IMR-90 (cell line): Measurements from ENCODE around the gene ALK.

ENCODE experiments used
- FOS ChIP-seq: fragments of 150-350 bp; IDR thresholded peaks from 2 replicates; pipeline ENCODE4 v1.6.1; 2016; ENCODE audit warnings: low read depth, low read length
- NFE2L2 ChIP-seq: fragments of 150-350 bp; IDR thresholded peaks from 2 replicates; pipeline ENCODE4 v1.6.1; 2016; ENCODE audit warnings: low read depth, mild to moderate bottlenecking, low read length
- TF ChIP-seq, protein P1 (sequence below): conservative IDR thresholded peaks from 2 replicates; pipeline ENCODE4 v1.5.1; 2012; ENCODE audit warnings: mild to moderate bottlenecking, low read depth, low read length, improper control_type of control experiment

DNA sequence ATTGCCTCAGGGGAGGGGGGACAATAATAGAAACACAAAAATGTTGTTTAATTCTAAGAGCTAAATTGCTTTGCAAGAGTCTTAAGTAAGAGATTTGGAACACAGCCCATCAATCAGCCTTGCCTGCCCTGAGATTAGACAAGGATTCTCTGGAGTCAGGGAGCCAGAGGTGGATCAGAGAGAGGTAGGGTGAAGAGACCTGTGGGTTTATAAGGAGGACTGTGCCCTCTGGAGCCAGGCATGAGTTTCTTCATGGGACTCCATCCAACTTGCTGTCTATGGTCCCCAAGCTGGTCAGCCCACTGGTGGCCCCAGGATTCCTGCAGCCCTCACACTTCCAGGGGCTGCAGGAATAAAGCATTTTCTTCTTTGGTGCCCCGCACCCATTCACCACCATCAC lies 139.3 kb downstream of the ALK start:
- TF ChIP-seq FOS, result no peak
- TF ChIP-seq NFE2L2, result no peak
- TF ChIP-seq, protein P1, sequence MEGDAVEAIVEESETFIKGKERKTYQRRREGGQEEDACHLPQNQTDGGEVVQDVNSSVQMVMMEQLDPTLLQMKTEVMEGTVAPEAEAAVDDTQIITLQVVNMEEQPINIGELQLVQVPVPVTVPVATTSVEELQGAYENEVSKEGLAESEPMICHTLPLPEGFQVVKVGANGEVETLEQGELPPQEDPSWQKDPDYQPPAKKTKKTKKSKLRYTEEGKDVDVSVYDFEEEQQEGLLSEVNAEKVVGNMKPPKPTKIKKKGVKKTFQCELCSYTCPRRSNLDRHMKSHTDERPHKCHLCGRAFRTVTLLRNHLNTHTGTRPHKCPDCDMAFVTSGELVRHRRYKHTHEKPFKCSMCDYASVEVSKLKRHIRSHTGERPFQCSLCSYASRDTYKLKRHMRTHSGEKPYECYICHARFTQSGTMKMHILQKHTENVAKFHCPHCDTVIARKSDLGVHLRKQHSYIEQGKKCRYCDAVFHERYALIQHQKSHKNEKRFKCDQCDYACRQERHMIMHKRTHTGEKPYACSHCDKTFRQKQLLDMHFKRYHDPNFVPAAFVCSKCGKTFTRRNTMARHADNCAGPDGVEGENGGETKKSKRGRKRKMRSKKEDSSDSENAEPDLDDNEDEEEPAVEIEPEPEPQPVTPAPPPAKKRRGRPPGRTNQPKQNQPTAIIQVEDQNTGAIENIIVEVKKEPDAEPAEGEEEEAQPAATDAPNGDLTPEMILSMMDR, result no peak
